NCI-H526 (cell line): ENCODE measurements around the gene CARD9.
"Not testable (repeated sequence)": the region's sequence is repeated elsewhere in the genome, so short reads cannot be mapped to it uniquely, and the experiment has no call there.

Experiments
- DNase-seq, 2 experiments: peaks; one replicate each; lab custom pipeline; 2025; lab: John Stamatoyannopoulos, UW

Gene CARD9, protein sequence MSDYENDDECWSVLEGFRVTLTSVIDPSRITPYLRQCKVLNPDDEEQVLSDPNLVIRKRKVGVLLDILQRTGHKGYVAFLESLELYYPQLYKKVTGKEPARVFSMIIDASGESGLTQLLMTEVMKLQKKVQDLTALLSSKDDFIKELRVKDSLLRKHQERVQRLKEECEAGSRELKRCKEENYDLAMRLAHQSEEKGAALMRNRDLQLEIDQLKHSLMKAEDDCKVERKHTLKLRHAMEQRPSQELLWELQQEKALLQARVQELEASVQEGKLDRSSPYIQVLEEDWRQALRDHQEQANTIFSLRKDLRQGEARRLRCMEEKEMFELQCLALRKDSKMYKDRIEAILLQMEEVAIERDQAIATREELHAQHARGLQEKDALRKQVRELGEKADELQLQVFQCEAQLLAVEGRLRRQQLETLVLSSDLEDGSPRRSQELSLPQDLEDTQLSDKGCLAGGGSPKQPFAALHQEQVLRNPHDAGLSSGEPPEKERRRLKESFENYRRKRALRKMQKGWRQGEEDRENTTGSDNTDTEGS

DNA sequence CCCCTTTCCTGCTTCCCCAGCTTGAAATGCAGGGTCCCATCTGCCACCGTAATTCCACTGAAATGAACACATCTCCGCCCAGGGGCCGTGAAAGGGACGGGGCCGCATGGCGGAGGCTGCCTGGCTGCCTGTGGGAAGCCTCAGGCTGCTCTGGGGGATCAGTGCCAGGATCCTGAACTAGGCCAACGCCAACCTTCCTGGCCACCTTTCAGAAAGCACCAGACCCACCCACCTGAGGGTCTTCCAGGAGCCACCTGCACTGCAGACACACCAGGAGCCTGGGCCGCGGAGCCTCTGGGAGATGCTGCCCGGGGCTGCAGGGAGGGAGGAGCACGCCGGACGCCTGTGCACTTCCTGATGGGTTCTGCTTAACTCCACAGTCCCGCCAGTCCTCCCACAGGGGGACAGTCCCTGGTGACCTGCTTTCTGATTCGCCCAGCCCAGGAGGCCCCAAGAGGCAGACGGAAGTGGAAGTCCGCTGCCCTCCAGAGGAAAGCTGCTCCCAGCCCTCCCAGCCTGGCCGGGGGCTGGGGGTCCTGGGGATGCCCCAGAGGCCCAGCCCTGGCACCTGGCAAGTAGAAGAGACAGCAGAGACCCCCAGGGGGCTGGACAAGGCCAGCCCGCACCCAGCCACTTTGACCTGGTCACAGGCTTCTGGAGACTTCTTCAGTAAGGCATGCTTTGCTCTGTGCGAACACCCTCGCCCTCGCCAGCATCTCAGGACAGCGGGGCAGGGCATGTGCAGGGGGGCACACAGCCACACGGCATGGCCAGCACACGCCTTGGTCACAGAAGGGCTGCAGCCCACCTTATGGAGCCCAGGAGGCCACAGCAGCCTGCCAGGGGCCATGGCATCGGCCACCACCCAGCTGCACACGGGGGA, at the start of gene CARD9:
CARD9 (minus strand) TSS at position 370 of the 883 bp plus-strand sequence. CDS start 1,591 bp downstream, outside the sequence.
- DNase-seq: no peak

DNA sequence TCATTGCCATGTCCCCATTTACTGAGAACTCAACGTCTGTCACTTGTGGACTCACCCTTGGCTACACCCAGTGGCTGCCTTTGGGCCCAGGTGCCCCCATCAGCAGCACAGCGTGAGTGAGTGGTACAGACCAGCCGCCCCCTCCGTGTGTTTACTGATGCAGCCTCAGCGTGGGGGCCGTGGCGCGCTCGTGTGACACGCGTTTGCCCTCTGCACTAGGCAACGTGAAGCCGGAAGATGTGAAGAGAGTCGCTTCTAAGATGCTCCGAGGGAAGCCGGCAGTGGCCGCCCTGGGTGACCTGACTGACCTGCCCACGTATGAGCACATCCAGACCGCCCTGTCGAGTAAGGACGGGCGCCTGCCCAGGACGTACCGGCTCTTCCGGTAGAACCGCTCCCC, 49.4 kb upstream of the CARD9 start:
- no peak for DNase-seq

GRCh38 chr9:136421791-136422190, 48.3 kb upstream of the CARD9 start:
- DNase-seq: no peak

DNA sequence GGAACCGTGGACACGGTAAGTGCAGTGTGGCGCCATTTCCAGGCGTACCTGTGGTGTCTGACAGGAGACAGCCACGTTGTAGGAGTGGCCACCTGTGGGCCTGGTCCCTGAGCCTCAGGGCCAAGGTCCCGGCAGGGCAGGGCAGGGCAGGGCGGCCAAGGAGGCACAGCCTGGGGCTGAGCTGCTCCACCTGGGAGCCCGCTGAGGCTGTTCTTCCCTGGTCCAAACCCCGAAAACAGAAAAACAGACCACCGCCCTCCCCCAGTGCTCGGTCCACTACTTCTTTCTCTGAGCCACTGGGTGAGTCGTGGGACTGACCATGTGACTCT, 45.6 kb upstream of the CARD9 start:
- no peak for DNase-seq

GRCh38 chr9:136418182-136419091, 45.0 kb upstream of the CARD9 start:
- DNase-seq: no peak

- no peak for DNase-seq
These were observed 43.4 kb upstream of the CARD9 start for GRCh38 chr9:136416914-136417313.

DNA sequence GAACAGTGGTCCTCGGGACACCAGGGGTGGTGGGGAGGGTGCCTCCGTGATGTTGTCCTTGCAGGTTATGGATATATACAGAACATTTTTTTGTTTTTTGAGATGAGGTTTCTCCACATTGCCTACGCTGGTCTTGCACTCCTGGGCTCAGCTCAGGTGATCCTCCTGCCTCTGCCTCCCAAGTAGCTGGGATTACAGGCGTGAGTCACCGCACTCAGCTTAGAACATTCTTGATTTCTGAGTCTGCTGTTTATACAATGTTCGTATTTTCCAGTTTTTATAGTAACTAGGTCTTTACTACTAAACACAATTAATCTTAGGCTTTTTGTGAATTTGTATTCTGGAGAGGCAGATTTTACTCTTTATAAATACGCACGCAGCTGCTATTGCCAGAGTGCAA, 43.0 kb upstream of the CARD9 start:
- no peak for DNase-seq

GRCh38 chr9:136412962-136413361, 39.5 kb upstream of the CARD9 start:
- no peak for DNase-seq

- DNase-seq: no peak
These were observed 37.9 kb upstream of the CARD9 start for GRCh38 chr9:136411378-136411777.

GRCh38 chr9:136410500-136411287, 37.2 kb upstream of the CARD9 start, which contains the start of the genes ENTR1 and PMPCA:
Gene ENTR1 (minus strand): TSS chr9:136410614. CDS start chr9:136410397, 217 bp downstream.
Gene PMPCA (plus strand): TSS chr9:136410658. CDS start chr9:136410669, 11 bp downstream.
- peak in 1 of 2 experiments; percentile 90 for DNase-seq

- DNase-seq: peak in 1 of 2 experiments; percentile 14
These were observed 36.3 kb upstream of the CARD9 start for GRCh38 chr9:136409557-136410455.

DNA sequence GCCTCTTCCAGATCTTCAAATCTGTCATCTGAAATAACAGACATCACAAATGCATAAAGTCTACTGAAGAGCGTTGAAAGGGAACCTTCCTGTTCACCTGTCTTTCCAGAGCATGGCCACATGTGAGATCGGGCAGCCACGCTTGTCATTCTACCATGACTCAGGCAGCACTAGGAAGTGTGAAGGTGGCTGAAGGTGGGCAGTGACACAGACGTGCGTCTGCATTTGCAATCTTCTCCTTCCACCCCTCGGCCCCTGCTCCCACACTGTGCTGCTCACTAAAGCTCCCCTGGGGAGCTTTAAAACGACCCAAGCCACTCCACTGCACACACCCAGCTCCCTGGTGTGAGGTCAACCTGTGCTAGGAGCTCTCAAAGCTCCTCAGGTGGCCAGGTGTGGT, 34.4 kb upstream of the CARD9 start:
- DNase-seq: no peak

DNA sequence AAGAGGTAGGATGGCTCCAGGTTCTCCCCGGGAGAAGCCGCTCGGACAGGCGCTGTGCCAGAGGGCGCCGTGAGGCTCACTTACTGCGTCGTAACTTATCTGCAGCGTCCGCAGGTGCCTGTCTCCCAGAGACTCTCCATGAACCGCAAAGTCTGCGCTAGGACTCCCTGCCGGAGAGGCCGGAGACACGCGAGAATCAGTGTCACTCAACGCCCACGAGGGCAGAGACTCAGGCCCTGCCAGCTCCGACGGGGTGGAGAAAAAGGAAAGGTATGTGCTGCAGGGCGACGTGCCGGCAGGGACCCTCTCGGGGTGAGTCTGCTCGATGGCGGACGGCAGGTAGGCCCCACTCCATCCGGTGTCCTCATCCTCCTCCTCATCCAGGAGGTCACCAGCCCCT, 33.6 kb upstream of the CARD9 start:
- not testable (repeated sequence) for DNase-seq

- not testable (repeated sequence) for DNase-seq
These were observed 32.4 kb upstream of the CARD9 start for GRCh38 chr9:136405904-136406303.

- no peak for DNase-seq
These were observed 32.0 kb upstream of the CARD9 start for GRCh38 chr9:136405481-136405880.

GRCh38 chr9:136404801-136405136, 31.3 kb upstream of the CARD9 start:
- no peak for DNase-seq

DNA sequence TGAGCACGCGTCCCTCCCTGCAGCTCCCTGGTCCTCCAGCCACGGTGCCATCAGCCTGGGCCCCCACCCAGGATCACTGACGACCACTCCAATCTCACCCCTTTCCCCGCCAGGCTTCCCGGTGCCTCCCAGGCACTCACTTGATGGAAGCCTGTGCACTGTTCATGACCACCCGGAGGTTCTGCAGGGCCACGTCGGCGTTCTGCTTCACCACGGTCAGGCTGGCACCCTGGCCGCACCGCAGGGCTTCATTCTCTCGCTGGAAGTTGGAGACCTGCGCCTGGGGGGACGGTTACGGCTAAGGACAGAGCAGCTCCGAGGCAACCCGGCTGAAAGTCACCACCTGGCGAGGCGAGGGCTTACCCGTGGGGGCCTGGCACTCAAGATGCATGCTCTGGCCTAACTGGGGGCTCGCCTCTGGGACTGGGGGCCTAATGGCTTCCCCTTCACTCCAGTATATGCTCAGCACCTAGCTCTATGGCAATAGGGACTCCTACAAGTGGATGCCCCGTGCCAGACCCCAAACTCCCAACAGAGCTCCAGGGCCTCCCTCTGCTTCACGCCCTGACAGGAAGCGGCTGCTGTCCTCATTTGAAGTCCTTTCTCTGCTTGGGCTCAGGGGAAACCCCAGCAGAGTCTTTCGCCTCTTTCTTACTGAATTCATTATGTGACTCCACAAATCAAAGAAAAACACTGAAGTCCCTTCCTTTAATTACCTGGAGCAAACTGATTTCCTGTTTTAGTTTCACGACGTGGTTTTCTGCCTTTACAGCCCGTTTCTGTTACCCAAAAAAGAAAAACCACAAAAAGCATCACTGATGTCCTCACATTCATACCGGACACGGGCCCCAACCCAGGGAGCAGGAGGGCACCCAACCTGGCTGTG, 30.7 kb upstream of the CARD9 start:
- no peak for DNase-seq

GRCh38 chr9:136403538-136403914, 30.1 kb upstream of the CARD9 start:
- DNase-seq: no peak

DNA sequence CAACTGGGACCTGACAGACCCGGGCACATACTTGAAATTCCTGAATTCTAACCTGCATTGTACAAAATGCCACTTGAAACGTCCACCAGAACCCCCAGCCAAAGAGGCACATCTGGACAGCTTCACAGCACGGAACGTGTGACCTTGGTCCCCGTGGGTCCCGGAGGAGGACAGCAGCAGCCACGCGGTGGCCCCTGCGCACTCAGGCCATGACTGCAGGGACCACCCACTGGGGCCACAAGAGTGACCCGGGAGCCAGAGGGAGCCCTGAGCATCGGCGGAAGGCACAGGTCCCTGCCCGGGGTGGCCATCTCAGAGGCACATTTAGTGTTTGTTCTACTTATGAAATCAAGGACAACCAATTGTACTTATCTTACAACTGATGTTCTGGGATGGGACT, 28.6 kb upstream of the CARD9 start:
- DNase-seq: no peak
